Astrocyte (in vitro differentiated cells and primary cell): ENCODE results near the gene COL23A1.

Experiments used
- EZH2 ChIP-seq: IDR thresholded peaks from 2 replicates; pipeline ENCODE4 v1.6.1; 2012; ENCODE audit warnings: mild to moderate bottlenecking, low read length, inconsistent platforms; ENCODE audit not compliant: insufficient read depth
- TF ChIP-seq, protein P1 (sequence below): IDR thresholded peaks from 2 replicates; pipeline ENCODE4 v1.5.1; 2011; ENCODE audit warnings: low read depth, mild to moderate bottlenecking, inconsistent platforms, low read length, moderate library complexity; ENCODE audit not compliant: insufficient read depth

DNA sequence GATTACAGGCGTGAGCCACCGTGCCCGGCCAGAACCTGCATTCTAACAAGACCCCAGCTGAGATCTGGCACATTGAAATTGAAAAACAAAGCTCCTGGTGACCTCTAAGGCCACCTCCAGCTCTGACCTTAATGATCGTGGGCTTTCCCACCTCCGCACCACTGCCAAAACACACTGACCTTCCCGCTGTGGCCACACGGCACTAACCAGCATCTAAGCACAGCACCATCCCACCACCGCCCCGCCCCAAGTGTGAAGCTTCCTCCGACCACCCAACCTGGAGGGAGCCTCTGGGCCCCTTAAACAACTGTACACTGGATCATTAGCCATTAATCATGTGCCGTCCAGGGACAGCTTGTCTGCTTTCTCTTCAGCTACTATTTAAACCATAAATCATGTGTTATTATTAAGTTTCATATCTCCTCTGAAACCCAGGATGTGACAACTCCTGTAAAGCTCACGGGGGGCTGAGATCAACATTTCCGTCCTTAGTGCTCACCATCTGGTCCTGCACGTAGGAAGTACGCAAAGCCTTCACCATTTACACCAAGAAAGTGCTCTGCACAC, 80.6 kb downstream of the COL23A1 start:
- TF ChIP-seq, protein P1, sequence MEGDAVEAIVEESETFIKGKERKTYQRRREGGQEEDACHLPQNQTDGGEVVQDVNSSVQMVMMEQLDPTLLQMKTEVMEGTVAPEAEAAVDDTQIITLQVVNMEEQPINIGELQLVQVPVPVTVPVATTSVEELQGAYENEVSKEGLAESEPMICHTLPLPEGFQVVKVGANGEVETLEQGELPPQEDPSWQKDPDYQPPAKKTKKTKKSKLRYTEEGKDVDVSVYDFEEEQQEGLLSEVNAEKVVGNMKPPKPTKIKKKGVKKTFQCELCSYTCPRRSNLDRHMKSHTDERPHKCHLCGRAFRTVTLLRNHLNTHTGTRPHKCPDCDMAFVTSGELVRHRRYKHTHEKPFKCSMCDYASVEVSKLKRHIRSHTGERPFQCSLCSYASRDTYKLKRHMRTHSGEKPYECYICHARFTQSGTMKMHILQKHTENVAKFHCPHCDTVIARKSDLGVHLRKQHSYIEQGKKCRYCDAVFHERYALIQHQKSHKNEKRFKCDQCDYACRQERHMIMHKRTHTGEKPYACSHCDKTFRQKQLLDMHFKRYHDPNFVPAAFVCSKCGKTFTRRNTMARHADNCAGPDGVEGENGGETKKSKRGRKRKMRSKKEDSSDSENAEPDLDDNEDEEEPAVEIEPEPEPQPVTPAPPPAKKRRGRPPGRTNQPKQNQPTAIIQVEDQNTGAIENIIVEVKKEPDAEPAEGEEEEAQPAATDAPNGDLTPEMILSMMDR: no peak
- no peak for TF ChIP-seq EZH2
